ENCODE data around the gene SGIP1.
"Not testable (repeated sequence)": the region's sequence is repeated elsewhere in the genome, so short reads cannot be mapped to it uniquely, and the experiment has no call there.

Gene SGIP1

GRCh38 chr1:66770694-66771093 is 236.7 kb downstream of the SGIP1 start:
- no peak for DNase-seq

GRCh38 chr1:66773227-66773626 is 239.3 kb downstream of the SGIP1 start:
- no peak for DNase-seq

GRCh38 chr1:66774438-66774837 is 240.5 kb downstream of the SGIP1 start:
- no peak for DNase-seq

GRCh38 chr1:66775646-66776045 is 241.7 kb downstream of the SGIP1 start:
- DNase-seq, result no peak

- DNase-seq, result no peak
Observed at GRCh38 chr1:66777831-66778230, 243.9 kb downstream of the SGIP1 start.

GRCh38 chr1:66778266-66778665 is 244.3 kb downstream of the SGIP1 start:
- DNase-seq, result no peak

- no peak for DNase-seq
Observed at GRCh38 chr1:66778969-66779368, 245.0 kb downstream of the SGIP1 start.

GRCh38 chr1:66779475-66780078 is 245.6 kb downstream of the SGIP1 start:
- no peak for DNase-seq

GRCh38 chr1:66785800-66786199 is 251.8 kb downstream of the SGIP1 start:
- DNase-seq, result not testable (repeated sequence)

- no peak for DNase-seq
Observed at GRCh38 chr1:66787641-66788040, 253.7 kb downstream of the SGIP1 start.

- peak; percentile 3 for DNase-seq
Observed at GRCh38 chr1:66788231-66788939, 254.4 kb downstream of the SGIP1 start.

- no peak for DNase-seq
Observed at GRCh38 chr1:66791621-66792610, 258.0 kb downstream of the SGIP1 start.

GRCh38 chr1:66795839-66796238 is 261.9 kb downstream of the SGIP1 start:
- DNase-seq, result not testable (repeated sequence)
